Ishikawa (cell line): Measurements from ENCODE around the gene WBP1L.
A peak's percentile ranks its signal among the peaks of the same experiment; 100 is the strongest.

Experiments
- EGR1 ChIP-seq: IDR thresholded peaks from 2 replicates; pipeline ENCODE4 v1.6.1; 2012
- RAD21 ChIP-seq: IDR thresholded peaks from 2 replicates; pipeline ENCODE4 v1.6.1; 2012; ENCODE audit warnings: low read depth
- TEAD4 ChIP-seq: IDR thresholded peaks from 2 replicates; pipeline ENCODE4 v1.6.1; 2012

- TF ChIP-seq EGR1, result peak; percentile 84; the same call in 1 of the 2 replicates
- peak; percentile 23; the same call in 1 of the 2 replicates for TF ChIP-seq TEAD4
- TF ChIP-seq RAD21, result no peak
Observed at GRCh38 chr10:102743588-102744373, at the start of gene WBP1L.
